ENCODE data around the gene BTBD17. TPM values are rescaled to one million over a fixed set of nuclear protein-coding genes. Genes with fewer than 3 reads are reported as not detected.

Gene BTBD17
- total RNA-seq, 1 donor from 2014 or later, result 4.5 TPM

GRCh38 chr17:74335529-74336062, 26.1 kb downstream of the BTBD17 start:
- no peak for DNase-seq

- no peak for DNase-seq
Measured at GRCh38 chr17:74334393-74335039, 27.2 kb downstream of the BTBD17 start.

DNA sequence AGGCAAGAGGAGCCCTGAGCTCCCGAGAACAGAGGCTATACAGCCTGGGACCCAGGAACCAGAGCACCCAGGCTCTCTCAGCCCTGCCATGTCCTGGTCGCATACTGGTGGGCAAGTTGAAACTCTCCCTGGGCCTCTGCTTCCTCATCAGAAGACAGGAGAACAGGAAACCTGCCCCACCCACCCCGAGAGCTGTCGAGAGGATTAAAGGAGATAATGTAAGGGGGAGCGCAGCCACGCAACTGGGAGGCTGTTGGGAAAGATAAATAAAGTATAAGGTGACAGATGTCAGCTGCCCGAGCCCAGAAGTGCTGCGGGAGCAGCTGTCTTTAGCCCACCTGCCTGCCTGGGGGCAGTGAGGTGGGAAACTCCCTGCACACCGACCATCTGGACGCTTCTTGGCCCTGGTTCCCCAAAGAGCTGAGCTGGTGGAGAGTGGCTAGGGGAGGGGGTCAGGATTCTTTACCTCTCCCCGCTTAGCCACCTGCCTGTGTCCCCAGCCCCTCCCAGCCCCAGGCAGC, 28.8 kb downstream of the BTBD17 start:
- no peak for DNase-seq

GRCh38 chr17:74332017-74332650, 29.5 kb downstream of the BTBD17 start:
- no peak for DNase-seq

- peak; percentile 72 for DNase-seq
Measured at GRCh38 chr17:74330446-74330845, 31.2 kb downstream of the BTBD17 start.

DNA sequence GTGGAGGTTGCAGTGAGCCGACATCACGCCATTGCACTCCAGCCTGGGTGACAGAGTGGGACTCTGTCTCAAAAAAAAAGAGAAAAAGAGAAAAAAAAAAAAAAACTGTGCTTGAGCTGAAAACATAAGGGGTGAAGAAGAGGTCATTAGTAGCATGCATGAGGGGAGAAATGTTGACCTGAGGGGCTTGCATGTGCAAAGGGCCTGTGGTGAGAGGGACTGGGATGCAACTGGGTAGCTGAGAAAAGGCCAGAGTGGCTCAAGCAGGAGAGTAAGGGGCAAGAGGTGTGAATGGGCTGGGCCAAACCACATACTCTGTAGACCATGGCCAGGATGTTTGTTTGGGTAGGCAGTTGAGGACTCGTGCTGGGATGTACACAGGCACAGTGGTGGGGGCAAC, 32.3 kb downstream of the BTBD17 start:
- DNase-seq, result no peak

GRCh38 chr17:74328487-74328886, 33.2 kb downstream of the BTBD17 start:
- DNase-seq, result no peak

DNA sequence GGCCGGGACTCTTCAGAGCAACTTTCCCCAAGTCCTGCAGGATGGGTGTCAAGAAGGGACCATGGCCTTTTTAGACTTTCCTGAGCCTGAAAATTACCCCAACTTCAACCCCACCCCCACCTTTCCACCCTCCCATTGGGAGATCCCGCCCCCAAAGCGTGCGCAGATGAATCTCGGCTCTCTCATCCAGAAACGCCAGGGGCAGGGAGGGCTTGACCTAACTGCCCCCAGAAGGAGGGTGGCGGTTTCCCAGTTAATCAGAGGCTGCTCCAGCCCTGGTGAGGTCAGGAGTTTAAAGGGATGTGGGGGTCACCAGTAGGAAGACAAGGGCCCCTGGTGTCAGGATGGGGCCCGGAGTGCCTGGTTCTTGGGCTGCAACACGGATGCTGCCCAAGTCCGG, 35.2 kb downstream of the BTBD17 start:
- no peak for DNase-seq

GRCh38 chr17:74325743-74326379, 35.8 kb downstream of the BTBD17 start, which contains the start of gene KIF19:
Gene KIF19 (plus strand): TSS chr17:74326226. CDS start chr17:74326350, 124 bp downstream.
- DNase-seq, result no peak

GRCh38 chr17:74325376-74325742, 36.3 kb downstream of the BTBD17 start:
- no peak for DNase-seq

- DNase-seq, result no peak
Measured at GRCh38 chr17:74324521-74324920, 37.1 kb downstream of the BTBD17 start.

DNA sequence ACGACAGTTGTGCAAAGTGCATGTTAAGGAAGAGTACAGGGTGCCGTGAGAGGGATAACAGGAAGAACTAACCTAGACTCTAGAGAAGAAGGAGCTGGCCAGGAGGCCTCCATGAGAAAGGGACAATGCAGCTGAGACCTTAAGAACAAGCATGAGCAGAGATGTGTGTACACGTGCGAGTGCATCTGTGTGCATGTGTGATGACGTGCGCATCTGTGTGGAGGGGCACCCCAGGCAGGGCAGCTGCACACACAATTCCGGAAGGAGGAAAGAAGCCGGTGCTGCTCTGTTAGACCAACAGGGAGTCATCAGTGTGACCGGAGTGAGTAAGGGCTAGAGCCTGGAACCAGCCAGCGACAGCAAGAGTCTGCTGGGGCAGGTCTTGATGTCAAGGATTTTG, 43.3 kb downstream of the BTBD17 start:
- no peak for DNase-seq

- DNase-seq, result no peak
Measured at GRCh38 chr17:74317071-74317470, 44.6 kb downstream of the BTBD17 start.

DNA sequence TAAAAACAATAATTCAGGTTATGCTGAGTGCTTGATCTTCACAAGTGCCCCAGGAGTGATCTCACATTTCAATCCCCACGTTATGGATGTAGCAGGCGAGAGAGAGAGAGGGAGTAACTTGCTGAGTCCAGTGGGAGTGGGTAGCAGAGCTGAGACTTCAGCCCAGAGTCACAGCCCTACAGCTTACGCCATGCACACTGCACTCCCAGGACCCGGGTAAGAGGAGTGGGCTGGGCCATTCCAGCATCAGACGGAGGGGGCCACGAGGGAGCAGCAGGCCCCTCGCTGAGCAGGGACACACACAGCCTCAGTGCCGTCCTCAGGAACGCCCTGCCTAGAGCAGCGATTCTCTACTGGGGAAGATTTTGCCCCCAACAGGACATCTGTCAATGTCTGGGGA, 45.4 kb downstream of the BTBD17 start:
- DNase-seq, result no peak

- DNase-seq, result no peak
Measured at GRCh38 chr17:74314877-74315276, 46.8 kb downstream of the BTBD17 start.

DNA sequence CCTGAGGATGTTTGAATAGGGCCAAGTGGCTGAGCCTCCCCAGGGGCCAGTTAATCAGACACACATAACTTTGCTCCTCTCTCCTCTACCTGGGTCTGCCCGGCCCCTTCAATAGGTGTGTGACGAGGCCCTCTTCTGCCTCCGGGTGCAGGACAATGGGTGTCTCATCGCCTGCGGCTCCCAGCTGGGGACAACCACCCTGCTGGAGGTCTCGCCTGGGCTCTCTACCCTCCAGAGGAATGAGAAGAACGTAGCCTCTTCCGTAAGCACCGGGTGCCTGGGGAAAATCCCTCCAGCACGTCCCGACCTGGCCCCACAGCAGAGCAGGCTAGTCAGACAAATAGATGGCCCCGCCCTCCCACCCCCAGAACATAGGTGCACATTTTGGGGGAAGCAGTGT, 51.8 kb downstream of the BTBD17 start:
- DNase-seq, result no peak

DNA sequence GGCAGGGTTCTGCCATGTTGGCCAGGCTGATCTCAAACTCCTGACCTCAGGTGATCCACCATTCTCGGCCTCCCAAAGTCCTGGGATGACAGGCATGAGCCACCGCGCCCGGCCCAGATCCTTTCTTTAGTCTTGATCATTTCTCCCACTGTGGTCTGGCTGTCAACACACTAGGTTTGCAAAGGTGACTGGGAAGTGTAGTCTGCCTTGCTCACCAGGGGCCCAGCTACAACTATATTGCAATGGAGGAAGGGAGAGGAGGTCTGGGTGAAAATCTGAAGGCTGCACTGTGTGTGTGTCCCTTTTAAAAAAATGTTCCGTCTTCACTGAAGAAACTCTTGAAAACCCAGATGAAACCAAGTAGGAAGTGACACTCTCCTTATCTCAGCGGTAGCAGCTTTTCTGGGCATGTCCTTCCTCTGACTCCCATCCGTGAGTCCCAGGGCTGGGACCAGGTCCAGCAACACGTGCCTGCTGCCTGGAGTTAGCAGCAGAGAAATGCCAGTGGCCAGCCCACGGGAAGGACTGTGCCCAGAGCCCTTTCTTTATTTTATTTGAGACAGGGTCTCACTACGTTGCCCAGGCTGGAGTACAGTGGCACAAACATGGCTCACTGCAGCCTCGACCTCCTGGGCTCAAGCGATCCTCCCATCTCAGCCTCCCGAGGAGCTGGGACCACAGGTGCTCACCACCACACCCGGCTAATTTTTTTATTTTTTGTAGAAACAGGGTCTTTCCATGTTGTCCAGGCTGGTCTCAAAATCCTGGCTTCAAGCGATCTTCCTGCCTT, 53.5 kb downstream of the BTBD17 start:
- DNase-seq, result no peak

Other genes with a start within 250 kb of the BTBD17 start
- gene RPL38, start 158.2 kb downstream of the BTBD17 start, total RNA-seq, result 4,341 TPM
- 8.3 TPM for gene TTYH2, start 148.3 kb downstream of the BTBD17 start, total RNA-seq
- not detected for gene DNAI2, start 87.6 kb downstream of the BTBD17 start, total RNA-seq
- gene KIF19, start 35.6 kb downstream of the BTBD17 start, total RNA-seq, result not detected
- gene GPR142, start 5.6 kb upstream of the BTBD17 start, total RNA-seq, result not detected
- gene GPRC5C, start 70.2 kb upstream of the BTBD17 start, total RNA-seq, result 10.0 TPM
- gene CD300A, start 104.8 kb upstream of the BTBD17 start, total RNA-seq, result 3.3 TPM
- not detected for gene CD300LB, start 169.6 kb upstream of the BTBD17 start, total RNA-seq
- 0.31 TPM for gene CD300C, start 184.2 kb upstream of the BTBD17 start, total RNA-seq
- not detected for gene CD300H, start 205.6 kb upstream of the BTBD17 start, total RNA-seq
- not detected for gene CD300LD, start 230.4 kb upstream of the BTBD17 start, total RNA-seq